Upper lobe of right lung (tissue), 1 donor: ENCODE measurements around the gene SLC44A1. TPM values are rescaled to one million over a fixed set of nuclear protein-coding genes. Genes with fewer than 3 reads are reported as not detected.
A peak's percentile ranks its signal among the peaks of the same experiment; 100 is the strongest.

Source experiments
- ATAC-seq: fragments of 200-7000 bp; cut with Tn5 transposase; one replicate; pipeline ENCODE4 v1.9.1; 2020; ENCODE audit warnings: mild to moderate bottlenecking, moderate library complexity
- DNase-seq: peaks from one replicate; pipeline ENCODE4 v3.0.0-alpha.2; 2020
- H3K27ac ChIP-seq: fragments of 200-600 bp; one replicate; pipeline ENCODE4 v1.8.0; 2022
- H3K27me3 ChIP-seq: fragments of 200-600 bp; one replicate; pipeline ENCODE4 v1.8.0; 2022; ENCODE audit warnings: mild to moderate bottlenecking
- H3K36me3 ChIP-seq: fragments of 200-600 bp; one replicate; pipeline ENCODE4 v1.8.0; 2022
- H3K4me1 ChIP-seq: fragments of 200-600 bp; one replicate; pipeline ENCODE4 v1.8.0; 2022
- H3K4me3 ChIP-seq: fragments of 200-600 bp; one replicate; pipeline ENCODE4 v1.8.0; 2022; ENCODE audit warnings: mild to moderate bottlenecking
- H3K9me3 ChIP-seq: fragments of 200-600 bp; one replicate; pipeline ENCODE4 v1.8.0; 2022
- CTCF ChIP-seq: fragments of 200-600 bp; IDR thresholded peaks from one replicate; pipeline ENCODE4 v1.8.0; 2022; ENCODE audit warnings: antibody characterized with exemption
- intact Hi-C: fragments of 100-400 bp; cut with DNase I; formaldehyde crosslinking; loops from one replicate; pipeline ENCODE4 v1.11.0; 2022
- total RNA-seq: library from RNA; stranded (reverse); fragmentation: NEBNext Ultra II Directional; extraction: Animal tissue kit (Norgen Biotek cat#: 25700); gene quantifications from one replicate; pipeline ENCODE4 v1.2.1, GENCODE V29; 2021
- donor health status: DM: no; HTN: yes; CAD: no; lungs with severe emphysema.

The SLC44A1 gene
- total RNA-seq, 1 donor from 2014 or later = 66.1 TPM

- no peaks in the 10 kb centered on the region for H3K4me1 ChIP-seq
- no peaks in the 10 kb centered on the region for H3K36me3 ChIP-seq
- ATAC-seq (peak; percentile 43), DNase-seq (no peak)
- no peaks in the 10 kb centered on the region for H3K27me3 ChIP-seq
- intact Hi-C loops = no loop called here
- H3K27ac ChIP-seq = no peak overlapping the region
- no peak overlapping the region for H3K4me3 ChIP-seq
- TF ChIP-seq CTCF = no peak
- no peaks in the 10 kb centered on the region for H3K9me3 ChIP-seq
Observed at GRCh38 chr9:105421864-105422263, 177.4 kb downstream of the SLC44A1 start.

GRCh38 chr9:105425816-105426433 is 181.5 kb downstream of the SLC44A1 start:
- no peak for DNase-seq
- no peaks in the 10 kb centered on the region for H3K36me3 ChIP-seq
- no peak overlapping the region for H3K4me3 ChIP-seq
- no peaks in the 10 kb centered on the region for H3K4me1 ChIP-seq
- intact Hi-C loops = no loop called here
- ATAC-seq = no peak
- peak; percentile 35 for TF ChIP-seq CTCF
- no peaks in the 10 kb centered on the region for H3K27me3 ChIP-seq
- H3K27ac ChIP-seq = no peak overlapping the region
- no peaks in the 10 kb centered on the region for H3K9me3 ChIP-seq

GRCh38 chr9:105426657-105427056 is 182.2 kb downstream of the SLC44A1 start:
- Histone ChIP-seq H3K4me3 (no peak overlapping the region), H3K9me3 (no peaks in the 10 kb centered on the region), H3K4me1 (no peaks in the 10 kb centered on the region), H3K27me3 (no peaks in the 10 kb centered on the region), H3K27ac (no peak overlapping the region), H3K36me3 (no peaks in the 10 kb centered on the region)
- no peak for TF ChIP-seq CTCF
- ATAC-seq (no peak), DNase-seq (no peak)
- intact Hi-C loops = no loop called here

GRCh38 chr9:105431424-105432246 is 187.2 kb downstream of the SLC44A1 start:
- Histone ChIP-seq H3K9me3 (no peaks in the 10 kb centered on the region), H3K27ac (no peak overlapping the region), H3K36me3 (no peaks in the 10 kb centered on the region), H3K4me3 (no peak overlapping the region), H3K4me1 (no peaks in the 10 kb centered on the region), H3K27me3 (no peaks in the 10 kb centered on the region)
- DNase-seq = no peak
- no peak for TF ChIP-seq CTCF
- intact Hi-C loops = no loop called here
- no peak for ATAC-seq

GRCh38 chr9:105432247-105432842 is 187.9 kb downstream of the SLC44A1 start:
- TF ChIP-seq CTCF = no peak
- H3K4me3 ChIP-seq = no peak overlapping the region

More at GRCh38 chr9:105432247-105432842, 187.9 kb downstream of the SLC44A1 start:
- Histone ChIP-seq H3K27ac (no peak overlapping the region), H3K36me3 (no peaks in the 10 kb centered on the region), H3K4me1 (no peaks in the 10 kb centered on the region), H3K9me3 (no peaks in the 10 kb centered on the region), H3K27me3 (no peaks in the 10 kb centered on the region)
- ATAC-seq = no peak
- intact Hi-C loops = no loop called here
- DNase-seq = no peak
